Neural progenitor cell (in vitro differentiated cells): ENCODE data around the gene LHX6. TPM values are rescaled to one million over a fixed set of nuclear protein-coding genes. Genes with fewer than 3 reads are reported as not detected.

Experiments used
- DNase-seq: peaks from one replicate; pipeline ENCODE4 v3.0.0-alpha.2; 2016; ENCODE audit warnings: low spot score
- H2AFZ ChIP-seq: fragments of 200-600 bp; sonication (generic); replicated peaks from 2 replicates; pipeline ENCODE4 v1.6.1; 2016; ENCODE audit warnings: antibody characterized with exemption
- H3F3A ChIP-seq: fragments of 200-600 bp; sonication (generic); 2 replicates; pipeline ENCODE4 v1.6.1; 2016; ENCODE audit warnings: antibody characterized with exemption, low read depth
- H3K27ac ChIP-seq: fragments of 200-600 bp; sonication (generic); 2 replicates; pipeline ENCODE4 v1.5.1; 2016; ENCODE audit warnings: mild to moderate bottlenecking
- H3K27me3 ChIP-seq: fragments of 200-600 bp; sonication (generic); 2 replicates; pipeline ENCODE4 v1.6.1; 2016; ENCODE audit warnings: mild to moderate bottlenecking, moderate library complexity
- H3K36me3 ChIP-seq: fragments of 200-600 bp; sonication (generic); 2 replicates; pipeline ENCODE4 v1.5.1; 2016
- H3K4me1 ChIP-seq: fragments of 200-600 bp; sonication (generic); 2 replicates; pipeline ENCODE4 v1.6.1; 2016; ENCODE audit warnings: mixed run types
- H3K4me2 ChIP-seq: fragments of 200-600 bp; sonication (generic); 2 replicates; pipeline ENCODE4 v1.6.1; 2016
- H3K4me3 ChIP-seq: fragments of 200-600 bp; sonication (generic); 2 replicates; pipeline ENCODE4 v1.5.1; 2016
- H3K79me2 ChIP-seq: fragments of 200-600 bp; sonication (generic); 2 replicates; pipeline ENCODE4 v1.6.1; 2016; ENCODE audit warnings: low read depth
- H3K9ac ChIP-seq: fragments of 200-600 bp; sonication (generic); 2 replicates; pipeline ENCODE4 v1.6.1; 2016
- H3K9me3 ChIP-seq: fragments of 200-600 bp; sonication (generic); 2 replicates; pipeline ENCODE4 v1.5.1; 2016; ENCODE audit warnings: low read depth
- H4K20me1 ChIP-seq: fragments of 200-600 bp; sonication (generic); 2 replicates; pipeline ENCODE4 v1.6.1; 2016; ENCODE audit warnings: low read depth
- H3K27ac Mint-ChIP-seq: 3 replicates; pipeline ENCODE4 v1.8.0; 2021; ENCODE audit warnings: mixed read lengths
- H3K27me3 Mint-ChIP-seq: 2 replicates; pipeline ENCODE4 v1.8.0; 2022; ENCODE audit warnings: low read depth, mild to moderate bottlenecking, inconsistent platforms, moderate library complexity, mixed read lengths; ENCODE audit not compliant: insufficient read depth
- H3K36me3 Mint-ChIP-seq: 3 replicates; pipeline ENCODE4 v1.8.0; 2021; ENCODE audit warnings: mixed read lengths
- H3K4me1 Mint-ChIP-seq: 3 replicates; pipeline ENCODE4 v1.8.0; 2021; ENCODE audit warnings: mixed read lengths
- H3K4me3 Mint-ChIP-seq: 3 replicates; pipeline ENCODE4 v1.8.0; 2021; ENCODE audit warnings: mild to moderate bottlenecking, moderate library complexity, mixed read lengths
- H3K9me3 Mint-ChIP-seq: 3 replicates; pipeline ENCODE4 v1.8.0; 2020; ENCODE audit warnings: mixed read lengths
- CTCF ChIP-seq: fragments of 200-600 bp; sonication (generic); IDR thresholded peaks from 2 replicates; pipeline ENCODE4 v1.5.1; 2017; ENCODE audit warnings: antibody characterized with exemption, mild to moderate bottlenecking
- EZH2 ChIP-seq: fragments of 200-600 bp; sonication (generic); IDR thresholded peaks from 2 replicates; pipeline ENCODE4 v1.6.1; 2017; ENCODE audit warnings: antibody characterized with exemption, mild to moderate bottlenecking, moderate library complexity
- EZH2phosphoT487 ChIP-seq: fragments of 200-600 bp; sonication (generic); IDR thresholded peaks from 2 replicates; pipeline ENCODE4 v1.6.1; 2017; ENCODE audit warnings: antibody characterized with exemption
- total RNA-seq: library from RNA; depleted of rRNA; stranded (reverse); fragments of >200 nt; gene quantifications from 2 replicates; pipeline ENCODE4 v1.2.3, GENCODE V29; 2015; ENCODE audit warnings: low replicate concordance

The LHX6 gene
- total RNA-seq, 1 donor from 2014 or later = not detected

DNA sequence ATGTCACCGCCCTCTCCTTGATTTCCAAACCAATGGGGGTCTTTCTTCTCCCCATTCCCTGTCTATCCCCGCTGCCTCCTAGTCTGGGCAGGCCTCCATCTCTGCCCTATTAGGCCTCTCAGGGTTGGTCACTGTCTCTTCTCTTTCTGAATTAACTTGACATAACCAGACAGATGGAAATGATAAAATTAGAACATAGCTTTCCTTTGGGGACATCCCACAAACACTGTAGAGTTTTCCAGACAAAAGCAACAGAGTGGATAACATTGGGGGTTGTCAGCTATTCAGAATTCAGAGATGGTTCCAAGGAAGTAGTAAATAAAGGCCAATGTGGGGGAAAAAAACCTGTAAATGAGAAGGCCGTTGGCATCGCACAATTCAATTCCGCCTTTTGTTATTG is 24.7 kb downstream of the LHX6 start:
- Histone ChIP-seq H3K4me2 (no peak overlapping the region), H3K27me3 (peaks cover 24% of the 10 kb centered on the region), H3K9me3 (no peaks in the 10 kb centered on the region), H3K79me2 (no peaks in the 10 kb centered on the region), H3K27ac (no peak overlapping the region), H3K4me3 (no peak overlapping the region), H3K4me1 (no peaks in the 10 kb centered on the region), H3K9ac (no peak overlapping the region), H4K20me1 (no peaks in the 10 kb centered on the region), H3F3A (no peaks in the 10 kb centered on the region), H3K36me3 (no peaks in the 10 kb centered on the region), H2AFZ (no peak overlapping the region)
- peaks cover 6% of the 10 kb centered on the region for H3K4me1 Mint-ChIP-seq
- no peaks in the 10 kb centered on the region for H3K36me3 Mint-ChIP-seq
- DNase-seq = no peak
- H3K9me3 Mint-ChIP-seq = peaks cover 3% of the 10 kb centered on the region
- TF ChIP-seq EZH2phosphoT487 = no peak
- TF ChIP-seq EZH2 = no peak
- no peak for TF ChIP-seq CTCF
- peak overlapping the region; percentile 46 for H3K27ac Mint-ChIP-seq
- no peak overlapping the region for H3K4me3 Mint-ChIP-seq
- peaks cover 18% of the 10 kb centered on the region for H3K27me3 Mint-ChIP-seq

DNA sequence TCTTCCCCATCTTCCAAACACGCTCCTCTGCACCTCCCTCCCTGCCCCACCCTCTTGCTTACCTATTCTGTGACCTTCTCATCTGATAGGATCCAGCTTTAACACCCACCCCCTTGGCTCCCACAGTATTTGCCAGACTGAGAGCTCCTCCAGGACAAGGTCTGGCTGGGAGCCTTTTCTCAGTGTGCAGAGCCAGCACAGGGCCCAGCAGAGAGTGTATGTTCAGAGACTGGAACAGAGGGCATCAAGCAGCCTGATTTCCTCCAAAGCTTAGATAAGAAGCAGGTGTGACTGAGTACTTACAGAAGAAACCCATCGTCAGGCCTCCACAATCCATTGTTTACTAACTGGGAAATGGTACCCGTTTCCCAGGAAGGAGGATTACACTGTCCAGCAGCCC is 26.6 kb downstream of the LHX6 start:
- no peaks in the 10 kb centered on the region for H3K4me1 Mint-ChIP-seq
- Histone ChIP-seq H3K4me3 (no peak overlapping the region), H2AFZ (no peak overlapping the region), H3F3A (no peaks in the 10 kb centered on the region), H3K4me2 (no peak overlapping the region), H3K36me3 (no peaks in the 10 kb centered on the region), H3K9me3 (no peaks in the 10 kb centered on the region), H3K27ac (no peak overlapping the region), H3K4me1 (peaks cover 12% of the 10 kb centered on the region), H3K79me2 (no peaks in the 10 kb centered on the region), H3K9ac (no peak overlapping the region), H3K27me3 (peaks cover 10% of the 10 kb centered on the region), H4K20me1 (no peaks in the 10 kb centered on the region)
- TF ChIP-seq CTCF = no peak
- TF ChIP-seq EZH2phosphoT487 = no peak
- TF ChIP-seq EZH2 = no peak
- H3K4me3 Mint-ChIP-seq = no peak overlapping the region
- DNase-seq = no peak
- no peak overlapping the region for H3K27ac Mint-ChIP-seq
- H3K27me3 Mint-ChIP-seq = peaks cover 12% of the 10 kb centered on the region
- no peaks in the 10 kb centered on the region for H3K9me3 Mint-ChIP-seq
- no peaks in the 10 kb centered on the region for H3K36me3 Mint-ChIP-seq

DNA sequence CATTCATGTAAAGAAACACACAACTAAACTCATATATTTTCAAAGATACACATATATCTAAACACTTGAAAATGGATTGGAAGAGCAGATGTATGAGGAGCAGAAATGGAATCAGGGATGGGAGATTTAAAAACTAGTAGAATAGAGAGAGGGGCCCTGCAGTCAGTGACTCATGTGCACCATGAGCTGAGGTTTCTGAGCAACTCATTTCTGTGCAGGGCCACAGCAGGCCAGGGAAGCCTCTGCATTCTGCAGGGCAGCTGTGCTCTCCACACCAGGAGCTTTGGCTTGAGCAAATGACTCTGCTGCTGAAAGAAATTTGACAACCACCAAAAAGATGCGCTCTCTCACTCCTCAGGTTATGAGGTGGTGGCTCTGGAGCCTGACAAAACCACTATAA is 27.1 kb downstream of the LHX6 start:
- no peaks in the 10 kb centered on the region for H3K79me2 ChIP-seq
- Mint-ChIP-seq H3K4me1 (no peaks in the 10 kb centered on the region), H3K27ac (no peak overlapping the region), H3K9me3 (no peaks in the 10 kb centered on the region), H3K4me3 (no peak overlapping the region), H3K36me3 (no peaks in the 10 kb centered on the region), H3K27me3 (peaks cover 7% of the 10 kb centered on the region)
- H3K27ac ChIP-seq = no peak overlapping the region
- H3K4me3 ChIP-seq = no peak overlapping the region
- peaks cover 6% of the 10 kb centered on the region for H3K27me3 ChIP-seq
- H3F3A ChIP-seq = no peaks in the 10 kb centered on the region
- H3K9me3 ChIP-seq = no peaks in the 10 kb centered on the region
- no peak overlapping the region for H2AFZ ChIP-seq
- no peak overlapping the region for H3K4me2 ChIP-seq
- H4K20me1 ChIP-seq = no peaks in the 10 kb centered on the region
- no peak overlapping the region for H3K9ac ChIP-seq
- no peaks in the 10 kb centered on the region for H3K36me3 ChIP-seq
- DNase-seq = no peak
- peaks cover 12% of the 10 kb centered on the region for H3K4me1 ChIP-seq
- no peak for TF ChIP-seq EZH2
- TF ChIP-seq CTCF = no peak
- TF ChIP-seq EZH2phosphoT487 = no peak
